ENCODE data around the gene PLA2G6.
A peak's percentile ranks its signal among the peaks of the same experiment; 100 is the strongest.

The PLA2G6 gene

GRCh38 chr22:38193580-38193979, 11.9 kb upstream of the PLA2G6 start:
- Histone ChIP-seq H3K9me3 (ENCODE audit: control insufficient read depth, insufficient read depth, low read depth, low read length) (no peaks in the 10 kb centered on the region), H3K27ac (ENCODE audit: extremely low read depth, low read depth, low read length) (no peak overlapping the region), H3K4me3 (ENCODE audit: low read depth, low read length) (no peak overlapping the region), H3K4me1 (ENCODE audit: control insufficient read depth, insufficient read depth, low read length) (no peaks in the 10 kb centered on the region), H3K36me3 (ENCODE audit: control insufficient read depth in 2 of 2, insufficient read depth in 1 of 2, low read length in 2 of 2) (no peaks in the 10 kb centered on the region)
- CTCF ChIA-PET = interaction anchor here (1.4 to 1.6 kb wide), 2 partner anchors 36 to 93 kb away, joined by 3 read pairs; no protein-coding TSS in a partner anchor
- 0 out of 2 replicates have a peak, but pooled peaks have one; percentile 25 for TF ChIP-seq ZNF362 (tag by site-specific recombination; IDR thresholded peaks at IDR 0.05)
- TF ChIP-seq ZNF10 (tag by site-specific recombination; IDR thresholded peaks at IDR 0.05) = no peak
- no peak for TF ChIP-seq ZNF292 (tag by site-specific recombination; IDR thresholded peaks at IDR 0.05; ENCODE audit: borderline replicate concordance, low read depth)
- TF ChIP-seq MYNN (tag by site-specific recombination; IDR thresholded peaks at IDR 0.05; ENCODE audit: borderline replicate concordance) = no peak
- no peak for TF ChIP-seq ZBTB21 (tag by site-specific recombination; IDR thresholded peaks at IDR 0.05)
- no peak for TF ChIP-seq GLI4 (tag by site-specific recombination; IDR thresholded peaks at IDR 0.05)
- TF ChIP-seq, protein P1, sequence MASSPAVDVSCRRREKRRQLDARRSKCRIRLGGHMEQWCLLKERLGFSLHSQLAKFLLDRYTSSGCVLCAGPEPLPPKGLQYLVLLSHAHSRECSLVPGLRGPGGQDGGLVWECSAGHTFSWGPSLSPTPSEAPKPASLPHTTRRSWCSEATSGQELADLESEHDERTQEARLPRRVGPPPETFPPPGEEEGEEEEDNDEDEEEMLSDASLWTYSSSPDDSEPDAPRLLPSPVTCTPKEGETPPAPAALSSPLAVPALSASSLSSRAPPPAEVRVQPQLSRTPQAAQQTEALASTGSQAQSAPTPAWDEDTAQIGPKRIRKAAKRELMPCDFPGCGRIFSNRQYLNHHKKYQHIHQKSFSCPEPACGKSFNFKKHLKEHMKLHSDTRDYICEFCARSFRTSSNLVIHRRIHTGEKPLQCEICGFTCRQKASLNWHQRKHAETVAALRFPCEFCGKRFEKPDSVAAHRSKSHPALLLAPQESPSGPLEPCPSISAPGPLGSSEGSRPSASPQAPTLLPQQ (tag by site-specific recombination; IDR thresholded peaks at IDR 0.05) = no peak
- no peak for TF ChIP-seq CTCF (tag by site-specific recombination; IDR thresholded peaks at IDR 0.05)
- no peak for TF ChIP-seq ZFP37 (tag by site-specific recombination; IDR thresholded peaks at IDR 0.05)
- POLR2A ChIA-PET = interaction anchor here (0.7 kb wide), 1 partner anchor 933 kb away, joined by 3 read pairs; no protein-coding TSS in a partner anchor

GRCh38 chr22:38192475-38192863, 10.8 kb upstream of the PLA2G6 start:
- H3K4me1 ChIP-seq (ENCODE audit: control insufficient read depth, insufficient read depth, low read length) = no peaks in the 10 kb centered on the region
- ChIA-PET POLR2A (no interaction called here), CTCF (interaction anchor here (1.6 kb wide), 1 partner anchor 92 kb away, joined by 3 read pairs; no protein-coding TSS in a partner anchor)

DNA sequence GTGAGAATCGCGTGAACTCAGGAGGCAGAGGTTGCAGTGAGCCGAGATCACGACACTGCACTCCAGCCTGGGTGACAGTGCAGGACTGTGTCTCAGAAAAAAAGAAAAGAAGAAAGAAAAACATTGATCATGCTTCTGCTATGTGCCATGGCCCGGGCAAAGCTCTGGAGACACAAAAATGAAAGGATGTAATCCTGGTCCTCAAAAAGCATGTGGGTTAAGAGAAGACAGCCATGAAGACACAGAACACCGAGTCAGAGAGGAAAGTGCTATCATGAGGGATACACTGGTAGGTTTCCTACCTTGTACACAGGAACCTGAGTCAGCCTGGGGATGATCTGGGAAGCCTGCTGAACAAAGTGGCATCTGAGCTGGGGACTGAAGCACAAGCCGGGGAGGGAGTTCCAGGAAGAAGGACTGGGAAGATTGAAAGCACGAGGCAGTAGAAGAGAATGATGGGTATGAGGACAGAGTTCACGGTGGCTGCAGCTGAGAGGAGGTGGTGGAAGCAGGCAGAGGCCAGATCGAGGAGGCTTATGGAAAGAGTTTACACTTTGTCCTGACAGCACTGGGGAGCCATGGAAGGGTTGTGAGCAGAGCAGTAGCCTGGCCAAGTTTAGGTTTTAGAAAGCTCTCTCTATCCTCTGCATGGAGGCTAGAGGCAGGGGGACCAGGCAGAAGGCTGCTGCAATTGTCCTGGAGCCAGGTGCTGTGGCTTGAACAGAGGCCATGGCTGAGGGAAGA, 10.3 kb upstream of the PLA2G6 start:
- H3K27ac ChIP-seq (ENCODE audit: extremely low read depth, low read depth, low read length) = no peak overlapping the region

More at GRCh38 chr22:38192475-38192863, 10.8 kb upstream of the PLA2G6 start:
- TF ChIP-seq ZNF404 (tag by site-specific recombination; IDR thresholded peaks at IDR 0.05) (no peak), SCRT2 (tag by site-specific recombination; IDR thresholded peaks at IDR 0.05) (peak; percentile 85)
- Histone ChIP-seq H3K9me3 (ENCODE audit: control insufficient read depth, insufficient read depth, low read depth, low read length) (no peaks in the 10 kb centered on the region), H3K27ac (ENCODE audit: extremely low read depth, low read depth, low read length) (no peak overlapping the region), H3K36me3 (ENCODE audit: control insufficient read depth in 2 of 2, insufficient read depth in 1 of 2, low read length in 2 of 2) (no peaks in the 10 kb centered on the region), H3K4me3 (ENCODE audit: low read depth, low read length) (no peak overlapping the region)

DNA sequence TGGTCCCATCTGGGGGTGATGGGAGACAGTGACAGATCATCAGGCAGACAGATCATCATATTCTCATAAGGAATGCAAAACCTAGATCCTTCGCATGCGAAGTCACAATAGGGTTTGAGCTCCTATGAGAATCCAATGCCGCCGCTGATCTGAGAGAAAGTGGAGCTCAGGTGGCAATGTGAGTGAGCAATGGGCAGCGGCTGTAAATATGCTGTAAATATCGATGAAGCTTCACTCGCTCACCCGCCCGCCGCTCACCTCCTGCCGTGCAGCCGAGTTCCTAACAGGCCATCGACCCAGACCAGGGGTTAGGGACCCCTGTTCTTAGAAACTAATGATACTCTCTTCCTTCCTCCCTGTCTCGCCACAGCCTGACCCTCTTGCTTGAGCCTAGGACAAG, 9.4 kb upstream of the PLA2G6 start:
- CTCF ChIA-PET = no interaction called here
- no peak overlapping the region for H3K27ac ChIP-seq (ENCODE audit: extremely low read depth, low read depth, low read length)
- H3K4me3 ChIP-seq (ENCODE audit: low read depth, low read length) = no peak overlapping the region
- H3K9me3 ChIP-seq (ENCODE audit: control insufficient read depth, insufficient read depth, low read depth, low read length) = no peaks in the 10 kb centered on the region
- no peaks in the 10 kb centered on the region for H3K36me3 ChIP-seq (ENCODE audit: control insufficient read depth in 2 of 2, insufficient read depth in 1 of 2, low read length in 2 of 2)
- no peaks in the 10 kb centered on the region for H3K4me1 ChIP-seq (ENCODE audit: control insufficient read depth, insufficient read depth, low read length)
- POLR2A ChIA-PET = interaction anchor here (0.6 kb wide), 1 partner anchor 69 kb away, joined by 3 read pairs; no protein-coding TSS in a partner anchor
- TF ChIP-seq ZNF324 (tag by site-specific recombination; IDR thresholded peaks at IDR 0.05) = no peak
- no peak for TF ChIP-seq ZNF449 (tag by site-specific recombination; IDR thresholded peaks at IDR 0.05)
- TF ChIP-seq, protein P2, sequence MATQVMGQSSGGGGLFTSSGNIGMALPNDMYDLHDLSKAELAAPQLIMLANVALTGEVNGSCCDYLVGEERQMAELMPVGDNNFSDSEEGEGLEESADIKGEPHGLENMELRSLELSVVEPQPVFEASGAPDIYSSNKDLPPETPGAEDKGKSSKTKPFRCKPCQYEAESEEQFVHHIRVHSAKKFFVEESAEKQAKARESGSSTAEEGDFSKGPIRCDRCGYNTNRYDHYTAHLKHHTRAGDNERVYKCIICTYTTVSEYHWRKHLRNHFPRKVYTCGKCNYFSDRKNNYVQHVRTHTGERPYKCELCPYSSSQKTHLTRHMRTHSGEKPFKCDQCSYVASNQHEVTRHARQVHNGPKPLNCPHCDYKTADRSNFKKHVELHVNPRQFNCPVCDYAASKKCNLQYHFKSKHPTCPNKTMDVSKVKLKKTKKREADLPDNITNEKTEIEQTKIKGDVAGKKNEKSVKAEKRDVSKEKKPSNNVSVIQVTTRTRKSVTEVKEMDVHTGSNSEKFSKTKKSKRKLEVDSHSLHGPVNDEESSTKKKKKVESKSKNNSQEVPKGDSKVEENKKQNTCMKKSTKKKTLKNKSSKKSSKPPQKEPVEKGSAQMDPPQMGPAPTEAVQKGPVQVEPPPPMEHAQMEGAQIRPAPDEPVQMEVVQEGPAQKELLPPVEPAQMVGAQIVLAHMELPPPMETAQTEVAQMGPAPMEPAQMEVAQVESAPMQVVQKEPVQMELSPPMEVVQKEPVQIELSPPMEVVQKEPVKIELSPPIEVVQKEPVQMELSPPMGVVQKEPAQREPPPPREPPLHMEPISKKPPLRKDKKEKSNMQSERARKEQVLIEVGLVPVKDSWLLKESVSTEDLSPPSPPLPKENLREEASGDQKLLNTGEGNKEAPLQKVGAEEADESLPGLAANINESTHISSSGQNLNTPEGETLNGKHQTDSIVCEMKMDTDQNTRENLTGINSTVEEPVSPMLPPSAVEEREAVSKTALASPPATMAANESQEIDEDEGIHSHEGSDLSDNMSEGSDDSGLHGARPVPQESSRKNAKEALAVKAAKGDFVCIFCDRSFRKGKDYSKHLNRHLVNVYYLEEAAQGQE (tag by site-specific recombination; IDR thresholded peaks at IDR 0.05) = no peak
- no peak for TF ChIP-seq OSR2 (tag by site-specific recombination; IDR thresholded peaks at IDR 0.05)

More for the DNA sequence above, 10.3 kb upstream of the PLA2G6 start:
- POLR2A ChIA-PET = interaction anchor here (0.5 kb wide), 1 partner anchor 264 kb away, joined by 3 read pairs; no protein-coding TSS in a partner anchor
- H3K36me3 ChIP-seq (ENCODE audit: control insufficient read depth in 2 of 2, insufficient read depth in 1 of 2, low read length in 2 of 2) = no peaks in the 10 kb centered on the region
- H3K4me1 ChIP-seq (ENCODE audit: control insufficient read depth, insufficient read depth, low read length) = no peaks in the 10 kb centered on the region
- CTCF ChIA-PET = interaction anchor here (0.6 to 1.6 kb wide), 2 partner anchors 20 to 92 kb away, joined by 3 to 4 read pairs; no protein-coding TSS in a partner anchor
- no peaks in the 10 kb centered on the region for H3K9me3 ChIP-seq (ENCODE audit: control insufficient read depth, insufficient read depth, low read depth, low read length)
- TF ChIP-seq ZNF266 (tag by site-specific recombination; IDR thresholded peaks at IDR 0.05; ENCODE audit: low read depth) = no peak
- TF ChIP-seq ZNF16 (tag by site-specific recombination; IDR thresholded peaks at IDR 0.05; ENCODE audit: low read depth) = peak; percentile 87
- H3K4me3 ChIP-seq (ENCODE audit: low read depth, low read length) = no peak overlapping the region
